Activated CD4-positive, alpha-beta T cell treated with anti-CD3 and anti-CD28 coated beads, Interleukin-2, amount 10 ng/mL, durations not matched to agents 7 days and 5 days (primary cell): ENCODE data around the gene SPHKAP. TPM values are rescaled to one million over a fixed set of nuclear protein-coding genes. Genes with fewer than 3 reads are reported as not detected.

ENCODE experiments used
- CTCF ChIA-PET: fragments of 350-600 bp; sonication (Branson Sonifier 250); formaldehyde crosslinking; loops from one replicate; lab custom pipeline; 2021; ENCODE audit warnings: antibody characterized with exemption; lab: Charles Lee
- POLR2A ChIA-PET: fragments of 350-600 bp; sonication (Branson Sonifier 250); formaldehyde crosslinking; loops from one replicate; lab custom pipeline; 2021; ENCODE audit warnings: antibody characterized with exemption; lab: Charles Lee
- DNase-seq: peaks from one replicate; pipeline ENCODE4 v3.0.0-alpha.2; 2020
- H3K27ac Mint-ChIP-seq: one replicate; pipeline ENCODE4 v1.8.0; 2021; ENCODE audit warnings: mild to moderate bottlenecking, moderate library complexity, mixed read lengths
- H3K27me3 Mint-ChIP-seq: one replicate; pipeline ENCODE4 v1.8.0; 2021; ENCODE audit warnings: mixed read lengths
- H3K36me3 Mint-ChIP-seq: one replicate; pipeline ENCODE4 v1.8.0; 2021; ENCODE audit warnings: low read depth, mixed read lengths
- H3K4me1 Mint-ChIP-seq: one replicate; pipeline ENCODE4 v1.8.0; 2021; ENCODE audit warnings: mixed read lengths
- H3K4me3 Mint-ChIP-seq: one replicate; pipeline ENCODE4 v1.8.0; 2021; ENCODE audit warnings: mild to moderate bottlenecking, moderate library complexity, mixed read lengths
- H3K9me3 Mint-ChIP-seq: one replicate; pipeline ENCODE4 v1.8.0; 2021; ENCODE audit warnings: mixed read lengths
- total RNA-seq, 2 experiments: library from RNA; stranded (reverse); gene quantifications; one replicate each; pipeline ENCODE4 v1.2.3, GENCODE V29; 2021

The SPHKAP gene
- total RNA-seq, 2 experiments from 2014 or later, result not detected

DNA sequence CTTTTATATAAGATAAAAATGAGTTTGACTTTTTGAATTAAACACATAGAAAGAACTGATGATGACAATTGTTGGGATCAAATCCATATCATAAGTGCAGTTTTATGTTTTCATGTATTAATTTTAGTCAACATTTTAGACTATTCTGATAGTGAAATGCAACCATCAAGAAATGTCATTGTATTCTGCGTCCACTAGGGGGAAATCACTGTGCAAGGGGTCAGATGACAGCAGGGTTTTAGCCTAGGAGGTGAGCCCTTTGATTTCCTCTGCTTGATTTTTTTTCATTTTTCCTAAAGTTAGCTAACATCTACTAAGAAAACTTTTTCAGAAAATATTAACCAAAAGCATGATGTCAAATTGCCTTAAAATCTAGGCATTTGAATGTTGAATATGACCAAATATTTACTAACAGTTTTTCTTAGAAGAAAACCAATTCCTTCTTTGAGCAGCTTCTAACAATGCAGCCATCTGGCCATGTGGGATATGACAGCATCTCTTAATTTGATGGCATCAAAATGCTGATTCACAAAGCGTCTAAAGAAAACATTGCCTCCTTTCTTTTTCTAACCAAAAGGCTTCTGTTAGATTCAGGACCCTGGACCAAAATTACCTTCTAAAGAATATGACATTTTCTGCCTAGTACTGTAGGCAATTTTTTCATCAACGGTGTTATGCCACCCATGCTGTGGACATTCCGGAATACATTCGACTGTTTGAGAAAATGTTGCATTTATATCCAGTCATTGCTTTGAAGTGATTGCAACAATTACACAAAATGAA lies 141.5 kb downstream of the SPHKAP start:
- Mint-ChIP-seq H3K27me3 (no peaks in the 10 kb centered on the region), H3K9me3 (no peaks in the 10 kb centered on the region), H3K36me3 (no peaks in the 10 kb centered on the region), H3K4me3 (no peak overlapping the region), H3K4me1 (no peaks in the 10 kb centered on the region), H3K27ac (no peak overlapping the region)
- DNase-seq, result no peak
- CTCF ChIA-PET, result no interaction called here
- POLR2A ChIA-PET, result no interaction called here

- CTCF ChIA-PET, result no interaction called here
Measured at GRCh38 chr2:228038967-228039366, 142.5 kb downstream of the SPHKAP start.

DNA sequence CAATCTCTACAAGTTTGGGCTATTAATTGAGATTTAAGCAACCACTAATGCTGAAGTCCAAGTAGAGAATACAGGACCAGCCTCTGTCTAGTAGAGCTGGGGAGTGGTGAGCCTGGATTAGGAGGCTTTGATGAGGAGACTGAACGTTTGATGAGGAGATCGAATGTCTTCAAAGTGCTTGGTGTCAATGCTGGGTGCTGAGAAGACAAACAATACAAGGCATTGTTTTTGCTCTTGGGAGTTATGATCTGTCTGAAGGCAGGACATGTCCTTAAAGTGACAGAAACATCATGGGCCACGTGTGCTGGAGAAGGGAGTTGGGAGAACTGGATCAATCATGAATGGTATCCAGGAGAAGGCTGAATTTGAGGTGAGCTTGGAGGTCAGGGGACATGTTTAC lies 143.6 kb downstream of the SPHKAP start:
- H3K4me3 Mint-ChIP-seq, result no peak overlapping the region
- H3K27me3 Mint-ChIP-seq, result no peaks in the 10 kb centered on the region
- ChIA-PET CTCF (no interaction called here), POLR2A (no interaction called here)
- no peak for DNase-seq
- no peaks in the 10 kb centered on the region for H3K4me1 Mint-ChIP-seq
- no peaks in the 10 kb centered on the region for H3K9me3 Mint-ChIP-seq
- no peak overlapping the region for H3K27ac Mint-ChIP-seq
- H3K36me3 Mint-ChIP-seq, result no peaks in the 10 kb centered on the region

More at GRCh38 chr2:228038967-228039366, 142.5 kb downstream of the SPHKAP start:
- no peak overlapping the region for H3K27ac Mint-ChIP-seq
- POLR2A ChIA-PET, result no interaction called here
- no peaks in the 10 kb centered on the region for H3K27me3 Mint-ChIP-seq
- no peaks in the 10 kb centered on the region for H3K36me3 Mint-ChIP-seq
- H3K4me1 Mint-ChIP-seq, result no peaks in the 10 kb centered on the region
- no peak overlapping the region for H3K4me3 Mint-ChIP-seq
- no peak for DNase-seq
- H3K9me3 Mint-ChIP-seq, result no peaks in the 10 kb centered on the region

DNA sequence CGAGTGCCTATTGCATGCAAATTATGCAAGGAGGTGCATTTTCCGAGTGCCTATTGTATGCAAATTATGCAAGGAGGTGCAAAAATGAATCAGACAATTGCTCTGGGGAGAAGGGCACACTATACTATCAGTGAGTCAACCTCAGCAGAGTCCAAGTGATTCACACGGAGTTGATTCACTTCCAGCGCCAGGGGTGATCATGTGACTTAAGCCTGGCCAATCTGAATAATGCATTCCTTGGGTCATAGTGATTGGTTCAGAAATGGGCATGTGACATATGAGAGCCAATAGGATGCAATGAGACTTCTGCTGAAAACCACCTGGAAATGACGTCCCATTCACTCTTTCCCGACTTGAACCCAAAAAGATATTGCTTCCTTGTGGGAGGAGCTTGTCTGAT lies 157.9 kb downstream of the SPHKAP start:
- CTCF ChIA-PET, result no interaction called here
- H3K36me3 Mint-ChIP-seq, result no peaks in the 10 kb centered on the region
- H3K4me3 Mint-ChIP-seq, result no peak overlapping the region
- H3K27ac Mint-ChIP-seq, result no peak overlapping the region
- no peaks in the 10 kb centered on the region for H3K4me1 Mint-ChIP-seq
- DNase-seq, result no peak
- H3K27me3 Mint-ChIP-seq, result no peaks in the 10 kb centered on the region
- POLR2A ChIA-PET, result no interaction called here
- H3K9me3 Mint-ChIP-seq, result peaks cover 8% of the 10 kb centered on the region

DNA sequence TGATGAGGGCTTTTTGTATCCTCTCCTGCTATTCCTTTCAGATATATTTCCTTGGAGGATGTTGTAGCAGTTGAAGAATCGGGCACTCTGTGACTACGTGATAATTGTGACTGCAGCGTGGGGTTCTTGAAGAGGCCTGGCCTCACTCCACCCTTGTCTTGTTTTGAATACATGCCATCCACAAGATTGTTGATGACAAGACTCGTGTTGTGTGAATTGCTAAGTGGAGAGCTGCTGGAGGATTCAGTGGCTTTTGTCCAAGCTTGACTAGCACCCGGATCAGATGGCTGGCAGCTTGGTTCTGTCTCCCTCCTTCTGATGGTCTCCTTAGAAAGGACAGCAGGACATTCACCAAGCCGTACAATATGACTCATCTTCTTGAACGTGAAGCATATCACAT lies 163.2 kb downstream of the SPHKAP start:
- ChIA-PET POLR2A (no interaction called here), CTCF (no interaction called here)
- H3K27me3 Mint-ChIP-seq, result no peaks in the 10 kb centered on the region
- H3K4me1 Mint-ChIP-seq, result no peaks in the 10 kb centered on the region
- no peak for DNase-seq
- H3K36me3 Mint-ChIP-seq, result no peaks in the 10 kb centered on the region
- no peak overlapping the region for H3K4me3 Mint-ChIP-seq
- H3K27ac Mint-ChIP-seq, result no peak overlapping the region
- peaks cover 8% of the 10 kb centered on the region for H3K9me3 Mint-ChIP-seq

- no peak overlapping the region for H3K27ac Mint-ChIP-seq
- ChIA-PET CTCF (no interaction called here), POLR2A (no interaction called here)
- no peaks in the 10 kb centered on the region for H3K4me1 Mint-ChIP-seq
- H3K9me3 Mint-ChIP-seq, result peaks cover 8% of the 10 kb centered on the region
- no peaks in the 10 kb centered on the region for H3K27me3 Mint-ChIP-seq
- DNase-seq, result no peak
- H3K36me3 Mint-ChIP-seq, result no peaks in the 10 kb centered on the region
- H3K4me3 Mint-ChIP-seq, result no peak overlapping the region
Measured at GRCh38 chr2:228017784-228018183, 163.7 kb downstream of the SPHKAP start.

DNA sequence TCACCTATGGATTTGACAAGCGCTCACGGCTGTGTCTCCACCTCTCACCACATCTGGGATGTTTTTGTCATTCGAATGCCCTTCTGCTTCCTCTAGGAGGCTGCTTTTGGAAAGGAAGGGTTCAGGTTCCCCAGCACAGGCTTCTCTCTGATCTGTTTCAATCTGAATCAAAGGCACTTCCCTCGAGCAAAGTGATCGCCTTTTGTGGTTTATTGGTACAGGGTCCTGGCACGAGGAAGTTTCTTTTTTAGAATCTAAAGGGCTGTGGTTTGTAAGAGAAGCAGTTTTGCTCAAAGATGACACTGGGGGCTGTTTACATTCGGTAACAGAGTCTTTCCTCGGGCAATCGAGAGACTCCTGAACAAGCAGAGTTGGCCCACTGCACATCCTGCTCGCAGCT lies 165.1 kb downstream of the SPHKAP start:
- CTCF ChIA-PET, result no interaction called here
- Mint-ChIP-seq H3K27me3 (no peaks in the 10 kb centered on the region), H3K27ac (no peak overlapping the region), H3K36me3 (no peaks in the 10 kb centered on the region), H3K4me3 (no peak overlapping the region), H3K9me3 (peaks cover 8% of the 10 kb centered on the region), H3K4me1 (no peaks in the 10 kb centered on the region)
- no peak for DNase-seq
- POLR2A ChIA-PET, result no interaction called here

GRCh38 chr2:228015741-228016140 lies 165.7 kb downstream of the SPHKAP start:
- Mint-ChIP-seq H3K27ac (no peak overlapping the region), H3K4me3 (no peak overlapping the region), H3K36me3 (no peaks in the 10 kb centered on the region), H3K4me1 (no peaks in the 10 kb centered on the region), H3K27me3 (no peaks in the 10 kb centered on the region), H3K9me3 (peaks cover 8% of the 10 kb centered on the region)
- ChIA-PET CTCF (no interaction called here), POLR2A (no interaction called here)
- no peak for DNase-seq

DNA sequence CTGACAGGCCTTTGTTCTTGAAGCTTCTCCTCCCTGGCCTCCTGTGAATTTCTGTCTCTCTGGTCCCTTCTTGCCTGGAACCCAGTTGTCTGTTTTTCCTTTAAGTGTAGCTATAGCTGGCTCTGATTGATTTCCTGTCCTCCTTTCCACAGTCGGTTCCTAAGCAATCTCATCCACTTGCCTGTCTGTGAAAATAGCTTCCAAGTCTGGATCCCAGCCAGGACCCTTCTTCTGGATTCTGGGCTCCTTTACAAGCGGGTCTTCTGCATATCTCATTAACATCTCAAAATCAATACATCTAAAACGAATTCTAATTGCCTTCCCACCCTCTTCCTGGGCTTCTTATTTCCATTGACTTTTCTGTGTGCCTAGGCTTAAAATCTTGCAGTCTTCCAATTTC lies 185.1 kb downstream of the SPHKAP start:
- Mint-ChIP-seq H3K4me3 (no peak overlapping the region), H3K27me3 (no peaks in the 10 kb centered on the region), H3K9me3 (peaks cover 3% of the 10 kb centered on the region), H3K36me3 (no peaks in the 10 kb centered on the region), H3K4me1 (no peaks in the 10 kb centered on the region), H3K27ac (no peak overlapping the region)
- POLR2A ChIA-PET, result no interaction called here
- CTCF ChIA-PET, result interaction anchor here (0.6 kb wide), 1 partner anchor 416 kb away, joined by 3 read pairs; no protein-coding TSS in a partner anchor
- DNase-seq, result no peak

DNA sequence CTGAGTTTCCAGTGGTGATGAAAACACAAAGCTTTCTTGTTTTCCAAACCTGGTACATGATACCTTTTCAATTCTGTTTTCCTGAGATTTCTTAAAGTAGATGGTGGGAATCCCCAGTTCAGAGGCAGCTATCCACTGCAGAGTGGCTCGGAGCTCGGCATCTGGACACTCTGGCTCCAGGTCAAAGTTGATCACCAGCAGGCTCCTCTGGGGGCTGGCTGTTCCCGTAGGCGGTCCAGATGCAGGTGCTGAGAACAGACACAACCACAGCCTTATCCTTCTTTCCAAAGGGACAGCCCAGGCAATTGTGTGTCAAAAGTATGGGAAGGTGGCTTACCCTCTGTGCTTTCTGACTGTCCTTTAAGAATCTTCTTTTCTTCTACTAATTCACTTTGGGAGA lies 190.6 kb downstream of the SPHKAP start:
- no peak for DNase-seq
- ChIA-PET POLR2A (no interaction called here), CTCF (no interaction called here)
- Mint-ChIP-seq H3K27ac (no peak overlapping the region), H3K4me1 (no peaks in the 10 kb centered on the region), H3K27me3 (no peaks in the 10 kb centered on the region), H3K36me3 (no peaks in the 10 kb centered on the region), H3K9me3 (no peaks in the 10 kb centered on the region), H3K4me3 (no peak overlapping the region)

DNA sequence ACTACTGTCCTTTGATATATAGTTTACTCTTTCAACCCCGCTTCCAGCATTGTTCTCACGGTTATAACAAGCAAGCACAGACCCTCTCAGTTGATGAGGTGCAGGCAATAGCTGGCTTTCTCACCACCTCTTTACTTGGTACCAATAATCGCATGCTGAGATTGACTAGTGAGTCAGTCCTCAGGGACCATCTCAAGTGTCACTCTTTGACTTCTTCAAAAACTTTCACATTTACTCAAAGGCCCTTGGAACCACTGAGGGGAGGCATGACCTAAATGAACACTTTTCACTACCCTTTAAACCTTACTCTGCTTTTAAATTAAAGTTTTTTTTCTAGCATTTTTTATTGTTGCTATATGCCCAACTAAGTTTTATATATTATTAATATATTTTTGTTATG lies 208.2 kb downstream of the SPHKAP start:
- ChIA-PET POLR2A (no interaction called here), CTCF (no interaction called here)
- no peaks in the 10 kb centered on the region for H3K4me1 Mint-ChIP-seq
- no peak for DNase-seq
- no peaks in the 10 kb centered on the region for H3K9me3 Mint-ChIP-seq
- no peak overlapping the region for H3K4me3 Mint-ChIP-seq
- no peaks in the 10 kb centered on the region for H3K36me3 Mint-ChIP-seq
- H3K27me3 Mint-ChIP-seq, result no peaks in the 10 kb centered on the region
- H3K27ac Mint-ChIP-seq, result no peak overlapping the region

GRCh38 chr2:227971619-227972230 lies 209.8 kb downstream of the SPHKAP start:
- no peak for DNase-seq
- Mint-ChIP-seq H3K4me3 (no peak overlapping the region), H3K36me3 (no peaks in the 10 kb centered on the region), H3K4me1 (no peaks in the 10 kb centered on the region), H3K9me3 (no peaks in the 10 kb centered on the region), H3K27ac (no peak overlapping the region), H3K27me3 (no peaks in the 10 kb centered on the region)
- POLR2A ChIA-PET, result no interaction called here
- CTCF ChIA-PET, result no interaction called here

DNA sequence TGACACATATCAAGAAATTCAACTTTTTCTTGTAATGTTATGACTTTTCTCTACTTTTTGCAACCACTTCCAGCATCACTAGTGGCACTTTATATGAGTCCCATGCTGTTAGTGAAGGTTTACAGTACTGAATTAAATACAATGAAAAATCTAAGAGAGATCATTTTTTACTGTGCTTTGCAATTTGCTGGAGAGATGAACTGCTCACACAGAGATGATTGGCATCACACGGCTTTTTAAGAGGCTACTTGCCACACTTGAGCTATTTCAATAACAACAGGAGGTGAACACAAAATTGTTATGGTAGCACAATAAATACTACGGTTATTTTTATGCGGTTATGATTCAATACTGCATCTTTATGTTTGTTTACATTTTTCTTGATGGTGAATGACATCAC lies 221.2 kb downstream of the SPHKAP start:
- CTCF ChIA-PET, result no interaction called here

More for the DNA sequence above, 221.2 kb downstream of the SPHKAP start:
- peaks cover 2% of the 10 kb centered on the region for H3K9me3 Mint-ChIP-seq
- POLR2A ChIA-PET, result no interaction called here
- no peak overlapping the region for H3K27ac Mint-ChIP-seq
- H3K36me3 Mint-ChIP-seq, result no peaks in the 10 kb centered on the region
- H3K4me3 Mint-ChIP-seq, result no peak overlapping the region
- no peak for DNase-seq
- no peaks in the 10 kb centered on the region for H3K27me3 Mint-ChIP-seq
- no peaks in the 10 kb centered on the region for H3K4me1 Mint-ChIP-seq
